H7 (cell line): ENCODE measurements around the gene NUDT12. TPM values are rescaled to one million over a fixed set of nuclear protein-coding genes. Genes with fewer than 3 reads are reported as not detected.

Experiments used
- DNase-seq: peaks from one replicate; pipeline ENCODE4 v3.0.0; 2012
- H3K27me3 ChIP-seq: 2 replicates; pipeline ENCODE4 v1.6.0; 2011; ENCODE audit warnings: mild to moderate bottlenecking, low read length; ENCODE audit not compliant: control insufficient read depth, insufficient read depth
- H3K36me3 ChIP-seq: replicated peaks from 2 replicates; pipeline ENCODE4 v1.5.1; 2011; ENCODE audit warnings: low read length; ENCODE audit not compliant: control insufficient read depth, insufficient read depth
- H3K4me3 ChIP-seq: 2 replicates; pipeline ENCODE4 v1.5.1; 2011; ENCODE audit warnings: low read depth, mild to moderate bottlenecking, control low read depth, low read length, moderate library complexity; ENCODE audit not compliant: insufficient read depth
- total RNA-seq: library from RNA; depleted of rRNA; stranded (reverse); fragments of >200 nt; shearing (Covaris generic); gene quantifications from 2 replicates; pipeline ENCODE4 v1.2.3, GENCODE V29; 2014

Gene NUDT12
- total RNA-seq, 1 experiment from 2014 or later = 22.8 TPM

- H3K27me3 ChIP-seq = no peaks in the 10 kb centered on the region
- H3K4me3 ChIP-seq = no peak overlapping the region
- H3K36me3 ChIP-seq = no peaks in the 10 kb centered on the region
- no peak for DNase-seq
These were observed 40.0 kb downstream of the NUDT12 start for GRCh38 chr5:103522586-103522985.

GRCh38 chr5:103519550-103519949, 43.0 kb downstream of the NUDT12 start:
- peak; percentile 1 for DNase-seq
- Histone ChIP-seq H3K36me3 (no peaks in the 10 kb centered on the region), H3K4me3 (no peak overlapping the region), H3K27me3 (no peaks in the 10 kb centered on the region)

- Histone ChIP-seq H3K36me3 (no peaks in the 10 kb centered on the region), H3K27me3 (no peaks in the 10 kb centered on the region), H3K4me3 (no peak overlapping the region)
- DNase-seq = no peak
These were observed 48.2 kb downstream of the NUDT12 start for GRCh38 chr5:103514371-103514770.

GRCh38 chr5:103513701-103514100, 48.9 kb downstream of the NUDT12 start:
- Histone ChIP-seq H3K4me3 (no peak overlapping the region), H3K27me3 (no peaks in the 10 kb centered on the region), H3K36me3 (no peaks in the 10 kb centered on the region)
- no peak for DNase-seq

- Histone ChIP-seq H3K4me3 (no peak overlapping the region), H3K36me3 (no peaks in the 10 kb centered on the region), H3K27me3 (no peaks in the 10 kb centered on the region)
- DNase-seq = no peak
These were observed 50.1 kb downstream of the NUDT12 start for GRCh38 chr5:103512500-103512899.

GRCh38 chr5:103511554-103511885, 51.1 kb downstream of the NUDT12 start:
- Histone ChIP-seq H3K4me3 (no peak overlapping the region), H3K27me3 (no peaks in the 10 kb centered on the region), H3K36me3 (no peaks in the 10 kb centered on the region)
- no peak for DNase-seq

- Histone ChIP-seq H3K4me3 (no peak overlapping the region), H3K27me3 (no peaks in the 10 kb centered on the region), H3K36me3 (no peaks in the 10 kb centered on the region)
- no peak for DNase-seq
These were observed 51.6 kb downstream of the NUDT12 start for GRCh38 chr5:103510851-103511553.

- H3K36me3 ChIP-seq = no peaks in the 10 kb centered on the region
- H3K4me3 ChIP-seq = no peak overlapping the region
- DNase-seq = no peak
- H3K27me3 ChIP-seq = no peaks in the 10 kb centered on the region
These were observed 56.8 kb downstream of the NUDT12 start for GRCh38 chr5:103505581-103506305.

GRCh38 chr5:103503066-103503465, 59.5 kb downstream of the NUDT12 start:
- H3K27me3 ChIP-seq = no peaks in the 10 kb centered on the region
- H3K4me3 ChIP-seq = no peak overlapping the region
- no peak for DNase-seq
- H3K36me3 ChIP-seq = no peaks in the 10 kb centered on the region

GRCh38 chr5:103502662-103503061, 59.9 kb downstream of the NUDT12 start:
- DNase-seq = no peak
- no peaks in the 10 kb centered on the region for H3K36me3 ChIP-seq
- no peaks in the 10 kb centered on the region for H3K27me3 ChIP-seq
- no peak overlapping the region for H3K4me3 ChIP-seq
